PC-9 (cell line): ENCODE data around the gene RDH13. TPM values are rescaled to one million over a fixed set of nuclear protein-coding genes. Genes with fewer than 3 reads are reported as not detected.

Source experiments
- BruUV-seq: library from RNA; stranded (reverse); fragments of 400-500 nt; replicated peaks from 2 replicates; lab custom pipeline; 2021; lab: Mats Ljungman, UMichigan
- CTCF ChIA-PET: fragments of 300-600 bp; sonication (Branson Sonifier 250); formaldehyde crosslinking; loops from one replicate; lab custom pipeline; 2022; ENCODE audit warnings: antibody characterized with exemption; lab: Charles Lee
- POLR2A ChIA-PET: fragments of 300-600 bp; sonication (Branson Sonifier 250); formaldehyde crosslinking; loops from one replicate; lab custom pipeline; 2022; ENCODE audit warnings: antibody characterized with exemption; ENCODE audit not compliant: unreplicated experiment; lab: Charles Lee
- DNase-seq, 2 experiments: peaks; one replicate each; pipeline versions ENCODE4 v3.0.0 to v3.0.0-alpha.2; 2015 to 2022; ENCODE audit warnings: mixed read lengths in 1 of 2
- H2AFZ ChIP-seq: fragments of 200-600 bp; sonication (generic); 2 replicates; pipeline ENCODE4 v1.8.1; 2017; ENCODE audit warnings: antibody characterized with exemption
- H3F3A ChIP-seq: fragments of 200-600 bp; sonication (generic); 2 replicates; pipeline ENCODE4 v1.8.1; 2017; ENCODE audit warnings: antibody characterized with exemption, mild to moderate bottlenecking, low read depth; ENCODE audit not compliant: insufficient read depth
- H3K27ac ChIP-seq: fragments of 200-600 bp; sonication (generic); 2 replicates; pipeline ENCODE4 v1.6.1; 2016; ENCODE audit warnings: mixed run types
- H3K27me3 ChIP-seq: fragments of 200-600 bp; sonication (generic); 2 replicates; pipeline ENCODE4 v1.6.1; 2016; ENCODE audit warnings: low read depth, mixed run types; ENCODE audit not compliant: insufficient read depth
- H3K36me3 ChIP-seq: fragments of 200-600 bp; sonication (generic); 2 replicates; pipeline ENCODE4 v1.6.1; 2016; ENCODE audit warnings: low read depth, mixed run types
- H3K4me1 ChIP-seq: fragments of 200-600 bp; sonication (generic); replicated peaks from 2 replicates; pipeline ENCODE4 v1.6.1; 2016; ENCODE audit warnings: mixed run types; ENCODE audit not compliant: insufficient read depth
- H3K4me2 ChIP-seq: fragments of 200-600 bp; sonication (generic); 2 replicates; pipeline ENCODE4 v1.6.1; 2017; ENCODE audit warnings: mixed run types
- H3K4me3 ChIP-seq: fragments of 200-600 bp; sonication (generic); 2 replicates; pipeline ENCODE4 v1.6.1; 2016; ENCODE audit warnings: mixed run types
- H3K79me2 ChIP-seq: fragments of 200-600 bp; sonication (generic); 2 replicates; pipeline ENCODE4 v1.6.1; 2017; ENCODE audit warnings: low read depth, mixed run types
- H3K9me2 ChIP-seq: fragments of 200-600 bp; sonication (generic); 2 replicates; pipeline ENCODE4 v1.8.1; 2017; ENCODE audit warnings: mild to moderate bottlenecking; ENCODE audit not compliant: insufficient read depth
- H3K9me3 ChIP-seq: fragments of 200-600 bp; sonication (generic); 2 replicates; pipeline ENCODE4 v1.8.1; 2016; ENCODE audit warnings: low read depth; ENCODE audit not compliant: insufficient read depth
- H4K20me1 ChIP-seq: fragments of 200-600 bp; sonication (generic); 2 replicates; pipeline ENCODE4 v1.8.1; 2017; ENCODE audit not compliant: insufficient read depth
- CTCF ChIP-seq: fragments of 200-600 bp; sonication (generic); conservative IDR thresholded peaks from 2 replicates; pipeline ENCODE4 v1.6.1; 2017; ENCODE audit warnings: mixed run types, antibody characterized with exemption, mild to moderate bottlenecking, moderate library complexity
- EZH2 ChIP-seq: fragments of 200-600 bp; sonication (generic); IDR thresholded peaks from 2 replicates; pipeline ENCODE4 v1.8.0; 2017; ENCODE audit warnings: antibody characterized with exemption, low read depth
- intact Hi-C: fragments of 100-400 bp; cut with micrococcal nuclease; formaldehyde crosslinking; loops from one replicate; pipeline ENCODE4 v1.10.0; 2022; ENCODE audit not compliant: unreplicated experiment
- total RNA-seq: library from RNA; stranded (reverse); gene quantifications from 2 replicates; pipeline ENCODE4 v1.2.3, GENCODE V29; 2021

Gene RDH13
- total RNA-seq, 1 experiment from 2014 or later = 39.8 TPM

GRCh38 chr19:55071129-55071502, 8.2 kb upstream of the RDH13 start:
- H3K4me3 ChIP-seq = no peak overlapping the region

GRCh38 chr19:55070466-55071128, 7.6 kb upstream of the RDH13 start:
- intact Hi-C loops = no loop called here
- H3K4me2 ChIP-seq = peak overlapping the region; percentile 94
- DNase-seq = peak in 1 of 2 experiments; percentile 43
- no peak for TF ChIP-seq CTCF
- no peak for TF ChIP-seq EZH2
- no peaks in the 10 kb centered on the region for H3K79me2 ChIP-seq
- H3K4me1 ChIP-seq = peaks cover 40% of the 10 kb centered on the region
- H3K27me3 ChIP-seq = no peaks in the 10 kb centered on the region
- H2AFZ ChIP-seq = no peak overlapping the region
- no TSS peak for BruUV-seq
- H3K36me3 ChIP-seq = no peaks in the 10 kb centered on the region
- peak overlapping the region; percentile 98 for H3K27ac ChIP-seq
- H3F3A ChIP-seq = peaks cover 46% of the 10 kb centered on the region
- ChIA-PET CTCF (interaction anchor here (0.6 kb wide), 1 partner anchor 20 kb away, joined by 3 read pairs; no protein-coding TSS in a partner anchor), POLR2A (interaction anchor here (0.7 kb wide), 3 partner anchors 450 to 627 kb away, joined by 5 to 8 read pairs (median 6); partner anchors contain the start of gene ZNF865)
- H3K9me3 ChIP-seq = no peaks in the 10 kb centered on the region
- no peaks in the 10 kb centered on the region for H3K9me2 ChIP-seq
- no peaks in the 10 kb centered on the region for H4K20me1 ChIP-seq
- peak overlapping the region; percentile 63; the same call in 1 of the 2 replicates for H3K4me3 ChIP-seq

More at GRCh38 chr19:55071129-55071502, 8.2 kb upstream of the RDH13 start:
- DNase-seq = peak; percentile 97 to 99
- intact Hi-C loops = no loop called here
- ChIA-PET CTCF (no interaction called here), POLR2A (interaction anchor here (0.7 kb wide), 2 partner anchors 534 to 628 kb away, joined by 5 to 6 read pairs; partner anchors contain the start of gene ZNF865)
- Histone ChIP-seq H3K27ac (peak overlapping the region; percentile 98), H3K79me2 (no peaks in the 10 kb centered on the region), H3K36me3 (no peaks in the 10 kb centered on the region), H2AFZ (no peak overlapping the region), H3K9me3 (no peaks in the 10 kb centered on the region), H3K27me3 (no peaks in the 10 kb centered on the region), H3K4me1 (peaks cover 40% of the 10 kb centered on the region), H3K4me2 (peak overlapping the region; percentile 94), H3K9me2 (no peaks in the 10 kb centered on the region), H3F3A (peaks cover 44% of the 10 kb centered on the region), H4K20me1 (no peaks in the 10 kb centered on the region)
- no TSS peak for BruUV-seq
- no peak for TF ChIP-seq EZH2
- no peak for TF ChIP-seq CTCF

GRCh38 chr19:55069865-55070197, 6.9 kb upstream of the RDH13 start:
- BruUV-seq = no TSS peak
- Histone ChIP-seq H3K9me3 (no peaks in the 10 kb centered on the region), H3K36me3 (no peaks in the 10 kb centered on the region), H4K20me1 (no peaks in the 10 kb centered on the region), H2AFZ (no peak overlapping the region), H3K4me3 (peak overlapping the region; percentile 63; the same call in 1 of the 2 replicates), H3K4me1 (peaks cover 32% of the 10 kb centered on the region), H3K4me2 (peak overlapping the region; percentile 94), H3K27me3 (no peaks in the 10 kb centered on the region), H3K9me2 (no peaks in the 10 kb centered on the region), H3K79me2 (no peaks in the 10 kb centered on the region), H3F3A (peaks cover 40% of the 10 kb centered on the region), H3K27ac (peak overlapping the region; percentile 98)
- no peak for DNase-seq
- no peak for TF ChIP-seq EZH2
- TF ChIP-seq CTCF = no peak
- CTCF ChIA-PET = interaction anchor here (0.5 to 0.6 kb wide), 2 partner anchors 19 to 583 kb away, joined by 3 to 11 read pairs; no protein-coding TSS in a partner anchor
- intact Hi-C loops = loop anchor here (2.0 to 10.0 kb wide), 4 partner anchors 47 to 605 kb away; partner anchors contain the start of genes LENG9, PPP1R12C and ZNF628
- POLR2A ChIA-PET = interaction anchor here (0.7 to 1.0 kb wide), 2 partner anchors 16 to 338 kb away, joined by 3 to 4 read pairs; partner anchors contain the start of gene UBE2S
